Transverse colon (tissue), 4 donors: Measurements from ENCODE around the gene DDX56.

Source experiments
- CTCF ChIP-seq, 5 experiments: fragments of 200-600 bp in 3 of 5; fragments of 450-650 bp in 2 of 5; sonication (generic) in 3 of 5; IDR thresholded peaks; 1 replicate in 2 of 5; 2 replicates in 3 of 5; pipeline ENCODE4 v1.5.1; 2016 to 2017; ENCODE audit warnings: antibody characterized with exemption in 5 of 5, inconsistent platforms in 3 of 5, mild to moderate bottlenecking in 2 of 5, moderate library complexity in 1 of 5
- EP300 ChIP-seq: sonication (generic); formaldehyde crosslinking; IDR thresholded peaks from one replicate; pipeline ENCODE4 v1.6.1; 2017; ENCODE audit warnings: antibody characterized with exemption, low read depth
- POLR2A ChIP-seq: fragments of 450-650 bp; IDR thresholded peaks from one replicate; pipeline ENCODE4 v1.6.1; 2016; ENCODE audit warnings: antibody characterized with exemption, mild to moderate bottlenecking, moderate library complexity
- POLR2AphosphoS5 ChIP-seq, 3 donors: sonication (generic); formaldehyde crosslinking; IDR thresholded peaks; one replicate each; pipeline ENCODE4 v1.6.1; 2016; ENCODE audit warnings: antibody characterized with exemption in 3 of 3

- TF ChIP-seq EP300 (peak; percentile 32), POLR2AphosphoS5 (IDR thresholded peaks at IDR 0.05) (peak; percentile 94 to 97 (median 96)), CTCF (IDR thresholded peaks at IDR 0.05) (peak in 1 of 5 experiments; percentile 25), POLR2A (peak; percentile 99)
Measured at GRCh38 chr7:44606341-44607140, 32.8 kb upstream of the DDX56 start, which contains the start of gene OGDH.
